Suprapubic skin (tissue), 4 donors: ENCODE data around the gene RRP1. TPM values are rescaled to one million over a fixed set of nuclear protein-coding genes. Genes with fewer than 3 reads are reported as not detected.
"Not testable (repeated sequence)": the region's sequence is repeated elsewhere in the genome, so short reads cannot be mapped to it uniquely, and the experiment has no call there.

Experiments
- DNase-seq, 2 donors: peaks; one replicate each; pipeline ENCODE4 v3.0.0-alpha.2; 2019; ENCODE audit warnings: low spot score in 2 of 2
- H3K27ac ChIP-seq: fragments of 200-600 bp; sonication (generic); one replicate; pipeline ENCODE4 v1.5.1; 2019
- H3K27me3 ChIP-seq: fragments of 200-600 bp; sonication (generic); one replicate; pipeline ENCODE4 v1.5.1; 2019
- H3K36me3 ChIP-seq: fragments of 200-600 bp; sonication (generic); one replicate; pipeline ENCODE4 v1.5.1; 2019
- H3K4me1 ChIP-seq: fragments of 200-600 bp; sonication (generic); one replicate; pipeline ENCODE4 v1.5.1; 2019
- H3K4me3 ChIP-seq: fragments of 200-600 bp; sonication (generic); one replicate; pipeline ENCODE4 v1.5.1; 2019; ENCODE audit warnings: mild to moderate bottlenecking
- H3K9me3 ChIP-seq: fragments of 200-600 bp; sonication (generic); one replicate; pipeline ENCODE4 v1.5.1; 2019
- CTCF ChIP-seq, 2 donors: fragments of 200-600 bp in 1 of 2; fragments of 450-650 bp in 1 of 2; sonication (generic) in 1 of 2; IDR thresholded peaks; one replicate each; pipeline ENCODE4 v1.5.1; 2016 to 2019; ENCODE audit warnings: antibody characterized with exemption in 2 of 2, mild to moderate bottlenecking in 1 of 2, moderate library complexity in 1 of 2
- EP300 ChIP-seq: sonication (generic); formaldehyde crosslinking; IDR thresholded peaks from one replicate; pipeline ENCODE4 v1.6.1; 2017; ENCODE audit warnings: antibody characterized with exemption
- POLR2A ChIP-seq, 2 donors: fragments of 450-650 bp; IDR thresholded peaks; one replicate each; pipeline ENCODE4 v1.6.1; 2017; ENCODE audit warnings: antibody characterized with exemption in 2 of 2, mild to moderate bottlenecking in 2 of 2, moderate library complexity in 2 of 2
- POLR2AphosphoS5 ChIP-seq, 3 donors: sonication (generic); formaldehyde crosslinking; IDR thresholded peaks; one replicate each; pipeline ENCODE4 v1.6.1; 2017; ENCODE audit warnings: antibody characterized with exemption in 3 of 3
- WGBS: methylation state at CpG from one replicate; pipeline ENCODE4 v1.1.5; 2018; 5-methylcytosine and 5-hydroxymethylcytosine counted together
- total RNA-seq, 4 donors: library from RNA; depleted of rRNA; stranded (reverse); fragments of >200 nt; gene quantifications; one replicate each; pipeline ENCODE4 v1.1.0, GENCODE V29; 2016

RRP1 gene
- total RNA-seq, 4 donors from 2014 or later, result 22.5 to 34.6 (median 28.4) TPM

- no peak for DNase-seq
- H3K27ac ChIP-seq, result no peak overlapping the region
- peaks cover 11% of the 10 kb centered on the region for H3K27me3 ChIP-seq
- WGBS, result 93% methylated on average over 6 of the region's 6 CpGs
- H3K4me3 ChIP-seq, result no peak overlapping the region
- H3K9me3 ChIP-seq, result no peaks in the 10 kb centered on the region
- H3K36me3 ChIP-seq, result no peaks in the 10 kb centered on the region
- H3K4me1 ChIP-seq, result no peaks in the 10 kb centered on the region
- TF ChIP-seq POLR2A (IDR thresholded peaks at IDR 0.05) (no peak), EP300 (no peak), POLR2AphosphoS5 (IDR thresholded peaks at IDR 0.05) (no peak), CTCF (IDR thresholded peaks at IDR 0.05) (no peak)
Measured at GRCh38 chr21:43835861-43836260, 46.5 kb downstream of the RRP1 start.

- Histone ChIP-seq H3K27me3 (peaks cover 8% of the 10 kb centered on the region), H3K4me3 (no peak overlapping the region), H3K9me3 (no peaks in the 10 kb centered on the region), H3K27ac (no peak overlapping the region), H3K4me1 (no peaks in the 10 kb centered on the region), H3K36me3 (no peaks in the 10 kb centered on the region)
- no peak for DNase-seq
- no peak for TF ChIP-seq POLR2A (IDR thresholded peaks at IDR 0.05)
- no peak for TF ChIP-seq CTCF (IDR thresholded peaks at IDR 0.05)
- no peak for TF ChIP-seq EP300
- TF ChIP-seq POLR2AphosphoS5 (IDR thresholded peaks at IDR 0.05), result no peak
- WGBS, result 80% methylated on average over 6 of the region's 6 CpGs
Measured at GRCh38 chr21:43836616-43837015, 47.2 kb downstream of the RRP1 start.

- no peak for TF ChIP-seq POLR2AphosphoS5 (IDR thresholded peaks at IDR 0.05)
- TF ChIP-seq POLR2A (IDR thresholded peaks at IDR 0.05), result no peak
- TF ChIP-seq CTCF (IDR thresholded peaks at IDR 0.05), result no peak
- no peak for TF ChIP-seq EP300
- peaks cover 3% of the 10 kb centered on the region for H3K27me3 ChIP-seq
- H3K4me3 ChIP-seq, result no peak overlapping the region
- H3K27ac ChIP-seq, result no peak overlapping the region
- 61% methylated on average over 3 of the region's 3 CpGs for WGBS
- no peak for DNase-seq
- H3K4me1 ChIP-seq, result no peaks in the 10 kb centered on the region
- H3K36me3 ChIP-seq, result no peaks in the 10 kb centered on the region
- no peaks in the 10 kb centered on the region for H3K9me3 ChIP-seq
Measured at GRCh38 chr21:43840259-43840658, 50.9 kb downstream of the RRP1 start.

- no peak for TF ChIP-seq EP300
- no peak for TF ChIP-seq POLR2A (IDR thresholded peaks at IDR 0.05)
- TF ChIP-seq CTCF (IDR thresholded peaks at IDR 0.05), result no peak
- TF ChIP-seq POLR2AphosphoS5 (IDR thresholded peaks at IDR 0.05), result no peak
- WGBS, result 60% methylated on average over 2 of the region's 2 CpGs
- Histone ChIP-seq H3K36me3 (no peaks in the 10 kb centered on the region), H3K9me3 (no peaks in the 10 kb centered on the region), H3K4me1 (no peaks in the 10 kb centered on the region), H3K27ac (no peak overlapping the region), H3K4me3 (no peak overlapping the region), H3K27me3 (no peaks in the 10 kb centered on the region)
- no peak for DNase-seq
Measured at GRCh38 chr21:43842742-43843141, 53.4 kb downstream of the RRP1 start.

GRCh38 chr21:43844906-43845305 lies 55.5 kb downstream of the RRP1 start:
- not testable (repeated sequence) for H3K27me3 ChIP-seq, H3K4me1 ChIP-seq, DNase-seq, H3K36me3 ChIP-seq, H3K9me3 ChIP-seq, H3K4me3 ChIP-seq, H3K27ac ChIP-seq
- WGBS, result 71% methylated on average over 5 of the region's 5 CpGs

GRCh38 chr21:43845386-43845785 lies 56.0 kb downstream of the RRP1 start:
- Histone ChIP-seq H3K4me3 (no peak overlapping the region), H3K4me1 (peaks cover 6% of the 10 kb centered on the region), H3K27me3 (no peaks in the 10 kb centered on the region), H3K27ac (no peak overlapping the region), H3K9me3 (no peaks in the 10 kb centered on the region), H3K36me3 (no peaks in the 10 kb centered on the region)
- DNase-seq, result no peak
- 94% methylated on average over 11 of the region's 13 CpGs for WGBS
- no peak for TF ChIP-seq EP300
